ENCODE measurements around the gene DOCK9. TPM values are rescaled to one million over a fixed set of nuclear protein-coding genes. Genes with fewer than 3 reads are reported as not detected.

Gene DOCK9
- total and polyA plus RNA-seq, 9 of the 15 experiments (the other 6 are each of a cell fraction or from before 2014, with no cell fraction given), result 3.5 to 25.3 (median 16.7) TPM

GRCh38 chr13:98986226-98986846, 8.5 kb upstream of the DOCK9 start:
- no peak overlapping the region for H3K4me2 ChIP-seq (ENCODE audit: insufficient read depth, low read length)
- peak; percentile 61 for ATAC-seq

More at GRCh38 chr13:98986226-98986846, 8.5 kb upstream of the DOCK9 start:
- H4K20me1 ChIP-seq (replicated peaks; ENCODE audit: control insufficient read depth, insufficient read depth, low read length), result no peaks in the 10 kb centered on the region
- H3K27me3 ChIP-seq (ENCODE audit: control insufficient read depth in 2 of 2, insufficient read depth in 2 of 2, low read length in 2 of 2), result no peaks in the 10 kb centered on the region
- H3K9ac ChIP-seq (ENCODE audit: insufficient read depth in 1 of 2, low read depth in 2 of 2, low read length in 2 of 2), result no peak overlapping the region
- no peak for FAIRE-seq
- in situ Hi-C loops (cut with MboI), result no loop called here
- ChIA-PET CTCF (ENCODE audit: low intra/inter-chr PET ratio) (no interaction called here), POLR2A (interaction anchor here (1.0 kb wide), 1 partner anchor 11 kb away, joined by 5 read pairs; no protein-coding TSS in a partner anchor)
- peaks cover 4 to 17% of the 10 kb centered on the region in 2 experiments; a peak in 3 of 5 replicates for H3K4me1 ChIP-seq (replicated peaks in 1 of 2; ENCODE audit: control insufficient read depth in 2 of 2, insufficient read depth in 2 of 2, low read length in 2 of 2)
- H3K9me1 ChIP-seq (ENCODE audit: control insufficient read depth, insufficient read depth, low read length), result no peaks in the 10 kb centered on the region
- peak in 1 of 4 experiments; percentile 20 for DNase-seq (ENCODE audit: extremely low read depth in 1 of 4, low spot score in 3 of 4)
- H2AFZ ChIP-seq (ENCODE audit: low read depth, low read length), result no peak overlapping the region
- intact Hi-C loops (cut with micrococcal nuclease), result no loop called here
- 41% methylated on average over 7 of the region's 8 CpGs for WGBS (ENCODE audit: insufficient coverage, low coverage, missing lambda C conversion rate)
- TF ChIP-seq PRDM10 (IDR thresholded peaks at IDR 0.05; ENCODE audit: partially characterized antibody), result peak; percentile 67
- TF ChIP-seq ZBTB33 (CRISPR knock-in tag; IDR thresholded peaks at IDR 0.05), result peak; percentile 77
- TF ChIP-seq ZBTB26 (CRISPR knock-in tag; IDR thresholded peaks at IDR 0.05), result no peak
- no peaks in the 10 kb centered on the region for H3K9me3 ChIP-seq (replicated peaks; ENCODE audit: control insufficient read depth, insufficient read depth, low read depth, low read length)
- no peak overlapping the region for H3K4me3 ChIP-seq
- no peak overlapping the region for H3K27ac ChIP-seq (ENCODE audit: extremely low read depth, low read depth, low read length)
- BruUV-seq (replicated peaks), result no TSS peak
- H3K79me2 ChIP-seq (ENCODE audit: control insufficient read depth, insufficient read depth, low read length), result 0 out of 3 replicates have a peak, but pooled peaks cover 4% of the 10 kb centered on the region
- no peaks in the 10 kb centered on the region for H3K36me3 ChIP-seq (ENCODE audit: control insufficient read depth, insufficient read depth, low read length)

All from K562 (cell line).